22Rv1 (cell line): ENCODE results near the gene OR2T11.

Experiments used
- ZFX ChIP-seq: fragments of 450-650 bp; IDR thresholded peaks from 2 replicates; pipeline ENCODE4 v1.6.1; 2017; ENCODE audit warnings: antibody characterized with exemption, borderline replicate concordance
- TF ChIP-seq, protein P1 (sequence below): fragments of 450-650 bp; IDR thresholded peaks from 2 replicates; pipeline ENCODE4 v1.5.1; 2017; ENCODE audit warnings: mild to moderate bottlenecking

DNA sequence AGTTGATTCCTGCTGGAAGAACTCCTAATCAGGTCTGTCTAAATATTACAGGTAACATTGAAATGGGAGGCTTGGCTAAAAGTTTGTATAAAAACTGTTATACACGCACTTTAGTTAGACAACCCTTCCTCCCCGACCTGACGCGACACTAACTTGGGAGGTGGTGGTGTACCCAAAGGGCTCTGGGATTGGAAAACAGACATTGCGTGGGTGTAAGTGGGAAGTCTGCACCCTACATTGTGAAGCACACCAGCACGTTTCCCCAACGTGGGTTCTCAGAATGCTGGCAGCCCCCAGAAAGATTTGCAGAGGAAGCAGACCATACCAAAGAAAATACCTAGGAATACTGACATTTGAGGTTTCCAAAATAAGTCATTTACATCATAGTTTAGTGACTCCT lies 16.8 kb downstream of the OR2T11 start:
- TF ChIP-seq, protein P1, sequence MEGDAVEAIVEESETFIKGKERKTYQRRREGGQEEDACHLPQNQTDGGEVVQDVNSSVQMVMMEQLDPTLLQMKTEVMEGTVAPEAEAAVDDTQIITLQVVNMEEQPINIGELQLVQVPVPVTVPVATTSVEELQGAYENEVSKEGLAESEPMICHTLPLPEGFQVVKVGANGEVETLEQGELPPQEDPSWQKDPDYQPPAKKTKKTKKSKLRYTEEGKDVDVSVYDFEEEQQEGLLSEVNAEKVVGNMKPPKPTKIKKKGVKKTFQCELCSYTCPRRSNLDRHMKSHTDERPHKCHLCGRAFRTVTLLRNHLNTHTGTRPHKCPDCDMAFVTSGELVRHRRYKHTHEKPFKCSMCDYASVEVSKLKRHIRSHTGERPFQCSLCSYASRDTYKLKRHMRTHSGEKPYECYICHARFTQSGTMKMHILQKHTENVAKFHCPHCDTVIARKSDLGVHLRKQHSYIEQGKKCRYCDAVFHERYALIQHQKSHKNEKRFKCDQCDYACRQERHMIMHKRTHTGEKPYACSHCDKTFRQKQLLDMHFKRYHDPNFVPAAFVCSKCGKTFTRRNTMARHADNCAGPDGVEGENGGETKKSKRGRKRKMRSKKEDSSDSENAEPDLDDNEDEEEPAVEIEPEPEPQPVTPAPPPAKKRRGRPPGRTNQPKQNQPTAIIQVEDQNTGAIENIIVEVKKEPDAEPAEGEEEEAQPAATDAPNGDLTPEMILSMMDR: no peak
- TF ChIP-seq ZFX: no peak
